ENCODE measurements around the gene LHFPL3.

LHFPL3 gene

GRCh38 chr7:104795086-104795485, 466.7 kb downstream of the LHFPL3 start:
- no peak for FAIRE-seq
- no peak for TF ChIP-seq CTCF (IDR thresholded peaks at IDR 0.05; ENCODE audit: insufficient read depth, missing control alignments)
- no peak for DNase-seq (ENCODE audit: insufficient read length, low spot score)

- TF ChIP-seq CTCF (IDR thresholded peaks at IDR 0.05; ENCODE audit: insufficient read depth, missing control alignments): no peak
- FAIRE-seq (no peak), DNase-seq (ENCODE audit: insufficient read length, low spot score) (no peak)
These were observed 467.4 kb downstream of the LHFPL3 start for GRCh38 chr7:104795616-104796398.

GRCh38 chr7:104800307-104800706, 471.9 kb downstream of the LHFPL3 start:
- TF ChIP-seq CTCF (IDR thresholded peaks at IDR 0.05; ENCODE audit: insufficient read depth, missing control alignments): no peak
- DNase-seq (ENCODE audit: insufficient read length, low spot score) (no peak), FAIRE-seq (no peak)

GRCh38 chr7:104801022-104801421, 472.6 kb downstream of the LHFPL3 start:
- no peak for DNase-seq (ENCODE audit: insufficient read length, low spot score)
- TF ChIP-seq CTCF (IDR thresholded peaks at IDR 0.05; ENCODE audit: insufficient read depth, missing control alignments): no peak
- FAIRE-seq: no peak

GRCh38 chr7:104803931-104804330, 475.5 kb downstream of the LHFPL3 start:
- DNase-seq (ENCODE audit: insufficient read length, low spot score) (no peak), FAIRE-seq (no peak)
- TF ChIP-seq CTCF (IDR thresholded peaks at IDR 0.05; ENCODE audit: insufficient read depth, missing control alignments): no peak

GRCh38 chr7:104804696-104805095, 476.3 kb downstream of the LHFPL3 start:
- no peak for TF ChIP-seq CTCF (IDR thresholded peaks at IDR 0.05; ENCODE audit: insufficient read depth, missing control alignments)
- FAIRE-seq: no peak
- no peak for DNase-seq (ENCODE audit: insufficient read length, low spot score)
